Fibroblast of upper back skin (primary cell): ENCODE measurements around the gene PILRA.
"Not testable (repeated sequence)": the region's sequence is repeated elsewhere in the genome, so short reads cannot be mapped to it uniquely, and the experiment has no call there.

ENCODE experiments used
- DNase-seq: peaks from one replicate; pipeline ENCODE4 v3.0.0-alpha.2; 2013

The PILRA gene

GRCh38 chr7:100373261-100373831 is at the start of gene PILRA:
PILRA (plus strand) TSS chr7:100373487; CDS start chr7:100373657, 170 bp downstream.
- DNase-seq: no peak

GRCh38 chr7:100324194-100324593 is 49.1 kb upstream of the PILRA start:
- not testable (repeated sequence) for DNase-seq

- DNase-seq: not testable (repeated sequence)
Measured at GRCh38 chr7:100325671-100326070, 47.6 kb upstream of the PILRA start.

GRCh38 chr7:100326914-100327313 is 46.4 kb upstream of the PILRA start:
- DNase-seq: not testable (repeated sequence)

- DNase-seq: peak; percentile 93
Measured at GRCh38 chr7:100335566-100336466, 37.5 kb upstream of the PILRA start.

GRCh38 chr7:100338083-100338696 is 35.1 kb upstream of the PILRA start:
- not testable (repeated sequence) for DNase-seq

- DNase-seq: not testable (repeated sequence)
Measured at GRCh38 chr7:100341286-100341685, 32.0 kb upstream of the PILRA start.

- no peak for DNase-seq
Measured at GRCh38 chr7:100342765-100343164, 30.5 kb upstream of the PILRA start.

GRCh38 chr7:100344124-100344559 is 29.1 kb upstream of the PILRA start:
- not testable (repeated sequence) for DNase-seq

GRCh38 chr7:100344560-100345287 is 28.6 kb upstream of the PILRA start:
- DNase-seq: peak; percentile 24

GRCh38 chr7:100345288-100345672 is 28.0 kb upstream of the PILRA start:
- peak; percentile 58 for DNase-seq

GRCh38 chr7:100346921-100347320 is 26.4 kb upstream of the PILRA start:
- no peak for DNase-seq

GRCh38 chr7:100348805-100349204 is 24.5 kb upstream of the PILRA start:
- DNase-seq: no peak

GRCh38 chr7:100349757-100350156 is 23.5 kb upstream of the PILRA start:
- no peak for DNase-seq

GRCh38 chr7:100351657-100352058 is 21.6 kb upstream of the PILRA start:
- no peak for DNase-seq

- DNase-seq: not testable (repeated sequence)
Measured at GRCh38 chr7:100352230-100352781, 21.0 kb upstream of the PILRA start.

GRCh38 chr7:100352984-100353684 is 20.2 kb upstream of the PILRA start:
- no peak for DNase-seq

- no peak for DNase-seq
Measured at GRCh38 chr7:100353685-100354330, 19.5 kb upstream of the PILRA start.

- no peak for DNase-seq
Measured at GRCh38 chr7:100356416-100357068, 16.7 kb upstream of the PILRA start.

GRCh38 chr7:100357131-100357561 is 16.1 kb upstream of the PILRA start:
- no peak for DNase-seq
